HG02884 (cell line): ENCODE measurements around the gene ARV1.
"Not testable (repeated sequence)": the region's sequence is repeated elsewhere in the genome, so short reads cannot be mapped to it uniquely, and the experiment has no call there.

Source experiments
- ATAC-seq: cut with Tn5 transposase; IDR thresholded peaks from one replicate; pipeline ENCODE4 v1.9.1; 2021; ENCODE audit warnings: mild to moderate bottlenecking, moderate library complexity; ENCODE audit not compliant: unreplicated experiment

ARV1 gene

GRCh38 chr1:231019711-231020110 is 40.8 kb downstream of the ARV1 start:
- ATAC-seq: no peak

- no peak for ATAC-seq
Observed at GRCh38 chr1:231020139-231020601, 41.3 kb downstream of the ARV1 start.

GRCh38 chr1:231020816-231021215 is 41.9 kb downstream of the ARV1 start:
- no peak for ATAC-seq

GRCh38 chr1:231021540-231022031 is 42.7 kb downstream of the ARV1 start:
- no peak for ATAC-seq

- ATAC-seq: not testable (repeated sequence)
Observed at GRCh38 chr1:231022543-231022942, 43.6 kb downstream of the ARV1 start.

GRCh38 chr1:231023150-231023549 is 44.3 kb downstream of the ARV1 start:
- no peak for ATAC-seq

GRCh38 chr1:231026576-231026975 is 47.7 kb downstream of the ARV1 start:
- no peak for ATAC-seq

- no peak for ATAC-seq
Observed at GRCh38 chr1:231027136-231027925, 48.4 kb downstream of the ARV1 start.

- no peak for ATAC-seq
Observed at GRCh38 chr1:231027971-231028370, 49.1 kb downstream of the ARV1 start.

- ATAC-seq: no peak
Observed at GRCh38 chr1:231028682-231029081, 49.8 kb downstream of the ARV1 start.

- not testable (repeated sequence) for ATAC-seq
Observed at GRCh38 chr1:231029247-231029646, 50.4 kb downstream of the ARV1 start.

GRCh38 chr1:231029841-231030240 is 50.9 kb downstream of the ARV1 start:
- ATAC-seq: no peak

- no peak for ATAC-seq
Observed at GRCh38 chr1:231032963-231033362, 54.1 kb downstream of the ARV1 start.

GRCh38 chr1:231035799-231036198 is 56.9 kb downstream of the ARV1 start:
- no peak for ATAC-seq

- ATAC-seq: no peak
Observed at GRCh38 chr1:231036416-231036815, 57.5 kb downstream of the ARV1 start.

GRCh38 chr1:231037585-231038517 is 59.0 kb downstream of the ARV1 start:
- no peak for ATAC-seq

- peak; percentile 35 for ATAC-seq
Observed at GRCh38 chr1:231039161-231040018, 60.5 kb downstream of the ARV1 start.

- ATAC-seq: peak; percentile 58
Observed at GRCh38 chr1:231040019-231040799, 61.3 kb downstream of the ARV1 start, which contains the start of gene FAM89A. Gene FAM89A (minus strand): TSS chr1:231040254. CDS start chr1:231040211, 43 bp downstream.

GRCh38 chr1:231040800-231041718 is 62.2 kb downstream of the ARV1 start:
- no peak for ATAC-seq
